GM12892 (cell line): ENCODE data around the gene FPGS.

Source experiments
- DNase-seq: peaks from one replicate; pipeline ENCODE4 v3.0.0; 2011; ENCODE audit not compliant: insufficient read length
- FAIRE-seq: peaks from 2 replicates; lab custom pipeline; 2011; peaks lifted over from hg19 to GRCh38; lab: Jason Lieb, UNC
- POLR2A ChIP-seq: IDR thresholded peaks from 2 replicates; pipeline ENCODE4 v1.6.1; 2011; ENCODE audit warnings: low read depth, low read length, control low read depth
- POLR2AphosphoS5 ChIP-seq: IDR thresholded peaks from 2 replicates; pipeline ENCODE4 v1.6.1; 2011; ENCODE audit warnings: low read depth, low read length, control low read depth
- TAF1 ChIP-seq: IDR thresholded peaks from 2 replicates; pipeline ENCODE4 v1.6.1; 2011; ENCODE audit warnings: low read depth, mild to moderate bottlenecking, control low read depth, low read length, borderline replicate concordance

The FPGS gene

GRCh38 chr9:127809002-127809539, 6.4 kb downstream of the FPGS start:
- FAIRE-seq: no peak
- TF ChIP-seq TAF1 (no peak), POLR2AphosphoS5 (no peak), POLR2A (no peak)
- DNase-seq: no peak

- DNase-seq (no peak), FAIRE-seq (no peak)
- TF ChIP-seq TAF1 (no peak), POLR2A (no peak), POLR2AphosphoS5 (no peak)
Measured at GRCh38 chr9:127809540-127810377, 7.1 kb downstream of the FPGS start.

- DNase-seq (no peak), FAIRE-seq (no peak)
- TF ChIP-seq POLR2A: no peak
- TF ChIP-seq POLR2AphosphoS5: no peak
- TF ChIP-seq TAF1: no peak
Measured at GRCh38 chr9:127810378-127811187, 7.9 kb downstream of the FPGS start.

GRCh38 chr9:127812011-127812410, 9.3 kb downstream of the FPGS start:
- DNase-seq (no peak), FAIRE-seq (no peak)
- TF ChIP-seq POLR2A (no peak), TAF1 (no peak), POLR2AphosphoS5 (no peak)

GRCh38 chr9:127812936-127813675, 10.4 kb downstream of the FPGS start:
- TF ChIP-seq POLR2AphosphoS5 (peak; percentile 30; the same call in 1 of the 2 replicates), TAF1 (no peak)
- no peak for FAIRE-seq
- no peak for DNase-seq

- TF ChIP-seq POLR2A: no peak
- TF ChIP-seq TAF1: no peak
- TF ChIP-seq POLR2AphosphoS5: no peak
- FAIRE-seq (no peak), DNase-seq (no peak)
Measured at GRCh38 chr9:127813686-127814226, 11.1 kb downstream of the FPGS start.

GRCh38 chr9:127814619-127815511, 12.2 kb downstream of the FPGS start:
- FAIRE-seq (no peak), DNase-seq (no peak)
- TF ChIP-seq TAF1 (no peak), POLR2A (no peak), POLR2AphosphoS5 (no peak; the same call in 1 of the 2 replicates)

- TF ChIP-seq POLR2A (no peak), TAF1 (no peak), POLR2AphosphoS5 (peak; percentile 46; the same call in 1 of the 2 replicates)
- FAIRE-seq (no peak), DNase-seq (no peak)
Measured at GRCh38 chr9:127815512-127816361, 13.1 kb downstream of the FPGS start.

GRCh38 chr9:127816362-127816725, 13.7 kb downstream of the FPGS start:
- TF ChIP-seq POLR2AphosphoS5: no peak
- TF ChIP-seq POLR2A: peak; percentile 46; the same call in 1 of the 2 replicates
- DNase-seq (no peak), FAIRE-seq (no peak)
